ENCODE results near the gene RBM39.

RBM39 gene

GRCh38 chr20:35739294-35740163 is 2.5 kb downstream of the RBM39 start:
- Histone ChIP-seq H3K36me3 (replicated peaks) (peaks cover 72% of the 10 kb centered on the region), H3K27me3 (ENCODE audit: low read depth) (no peaks in the 10 kb centered on the region), H3K9me3 (no peaks in the 10 kb centered on the region), H3K4me3 (peak overlapping the region; percentile 92), H3K4me1 (peaks cover 40% of the 10 kb centered on the region)
- peak; percentile 47 for DNase-seq (ENCODE audit: low spot score in 2 of 2)
- in situ Hi-C loops (cut with MboI; ENCODE audit: low sequenced_read_pairs), result no loop called here

GRCh38 chr20:35738410-35739179 is 3.5 kb downstream of the RBM39 start:
- peaks cover 81% of the 10 kb centered on the region for H3K36me3 ChIP-seq (replicated peaks)
- no peak overlapping the region for H3K4me3 ChIP-seq
- H3K27me3 ChIP-seq (ENCODE audit: low read depth), result no peaks in the 10 kb centered on the region
- in situ Hi-C loops (cut with MboI; ENCODE audit: low sequenced_read_pairs), result no loop called here
- DNase-seq (ENCODE audit: low spot score in 2 of 2), result no peak
- H3K9me3 ChIP-seq, result no peaks in the 10 kb centered on the region
- H3K4me1 ChIP-seq, result peaks cover 36% of the 10 kb centered on the region

GRCh38 chr20:35737865-35738333 is 4.2 kb downstream of the RBM39 start:
- peaks cover 30% of the 10 kb centered on the region for H3K4me1 ChIP-seq
- H3K27me3 ChIP-seq (ENCODE audit: low read depth), result no peaks in the 10 kb centered on the region
- no peaks in the 10 kb centered on the region for H3K9me3 ChIP-seq
- in situ Hi-C loops (cut with MboI; ENCODE audit: low sequenced_read_pairs), result no loop called here
- no peak overlapping the region for H3K4me3 ChIP-seq
- H3K36me3 ChIP-seq (replicated peaks), result peaks cover 88% of the 10 kb centered on the region
- no peak for DNase-seq (ENCODE audit: low spot score in 2 of 2)

GRCh38 chr20:35735826-35736470 is 6.1 kb downstream of the RBM39 start:
- Histone ChIP-seq H3K9me3 (no peaks in the 10 kb centered on the region), H3K4me3 (no peak overlapping the region), H3K27me3 (ENCODE audit: low read depth) (no peaks in the 10 kb centered on the region), H3K36me3 (replicated peaks) (peaks cover 98% of the 10 kb centered on the region), H3K4me1 (peaks cover 39% of the 10 kb centered on the region)
- in situ Hi-C loops (cut with MboI; ENCODE audit: low sequenced_read_pairs), result no loop called here
- DNase-seq (ENCODE audit: low spot score in 2 of 2), result no peak

GRCh38 chr20:35734777-35735649 is 7.0 kb downstream of the RBM39 start:
- no peak for DNase-seq (ENCODE audit: low spot score in 2 of 2)
- Histone ChIP-seq H3K27me3 (ENCODE audit: low read depth) (no peaks in the 10 kb centered on the region), H3K36me3 (replicated peaks) (peaks cover 99% of the 10 kb centered on the region), H3K4me1 (peaks cover 39% of the 10 kb centered on the region), H3K4me3 (no peak overlapping the region), H3K9me3 (no peaks in the 10 kb centered on the region)
- in situ Hi-C loops (cut with MboI; ENCODE audit: low sequenced_read_pairs), result no loop called here

- in situ Hi-C loops (cut with MboI; ENCODE audit: low sequenced_read_pairs), result no loop called here
- Histone ChIP-seq H3K4me1 (peaks cover 33% of the 10 kb centered on the region), H3K36me3 (replicated peaks) (peaks cover 99% of the 10 kb centered on the region), H3K4me3 (no peak overlapping the region), H3K27me3 (ENCODE audit: low read depth) (no peaks in the 10 kb centered on the region), H3K9me3 (no peaks in the 10 kb centered on the region)
- no peak for DNase-seq (ENCODE audit: low spot score in 2 of 2)
These were observed 7.7 kb downstream of the RBM39 start for GRCh38 chr20:35734374-35734773.

GRCh38 chr20:35732644-35732982 is 9.4 kb downstream of the RBM39 start:
- H3K9me3 ChIP-seq, result no peaks in the 10 kb centered on the region
- in situ Hi-C loops (cut with MboI; ENCODE audit: low sequenced_read_pairs), result no loop called here
- H3K4me3 ChIP-seq, result no peak overlapping the region
- DNase-seq (ENCODE audit: low spot score in 2 of 2), result no peak
- peaks cover 100% of the 10 kb centered on the region for H3K36me3 ChIP-seq (replicated peaks)
- H3K4me1 ChIP-seq, result peaks cover 24% of the 10 kb centered on the region
- H3K27me3 ChIP-seq (ENCODE audit: low read depth), result no peaks in the 10 kb centered on the region

- H3K4me3 ChIP-seq, result no peak overlapping the region
- peaks cover 98% of the 10 kb centered on the region for H3K36me3 ChIP-seq (replicated peaks)
- no peaks in the 10 kb centered on the region for H3K9me3 ChIP-seq
- no peaks in the 10 kb centered on the region for H3K27me3 ChIP-seq (ENCODE audit: low read depth)
- H3K4me1 ChIP-seq, result peaks cover 24% of the 10 kb centered on the region
- no peak for DNase-seq (ENCODE audit: low spot score in 2 of 2)
- in situ Hi-C loops (cut with MboI; ENCODE audit: low sequenced_read_pairs), result no loop called here
These were observed 10.0 kb downstream of the RBM39 start for GRCh38 chr20:35731862-35732643.

GRCh38 chr20:35731469-35731788 is 10.6 kb downstream of the RBM39 start:
- DNase-seq (ENCODE audit: low spot score in 2 of 2), result no peak
- in situ Hi-C loops (cut with MboI; ENCODE audit: low sequenced_read_pairs), result no loop called here
- Histone ChIP-seq H3K4me3 (no peak overlapping the region), H3K36me3 (replicated peaks) (peaks cover 98% of the 10 kb centered on the region), H3K9me3 (no peaks in the 10 kb centered on the region), H3K27me3 (ENCODE audit: low read depth) (no peaks in the 10 kb centered on the region), H3K4me1 (peaks cover 23% of the 10 kb centered on the region)

- H3K4me1 ChIP-seq, result peaks cover 17% of the 10 kb centered on the region
- peaks cover 98% of the 10 kb centered on the region for H3K36me3 ChIP-seq (replicated peaks)
- H3K9me3 ChIP-seq, result no peaks in the 10 kb centered on the region
- no peak overlapping the region for H3K4me3 ChIP-seq
- in situ Hi-C loops (cut with MboI; ENCODE audit: low sequenced_read_pairs), result no loop called here
- H3K27me3 ChIP-seq (ENCODE audit: low read depth), result no peaks in the 10 kb centered on the region
- no peak for DNase-seq (ENCODE audit: low spot score in 2 of 2)
These were observed 11.2 kb downstream of the RBM39 start for GRCh38 chr20:35730583-35731468.

- in situ Hi-C loops (cut with MboI; ENCODE audit: low sequenced_read_pairs), result no loop called here
- no peak for DNase-seq (ENCODE audit: low spot score in 2 of 2)
These were observed 12.1 kb downstream of the RBM39 start for GRCh38 chr20:35729836-35730582.

More at GRCh38 chr20:35729836-35730582, 12.1 kb downstream of the RBM39 start:
- Histone ChIP-seq H3K27me3 (ENCODE audit: low read depth) (no peaks in the 10 kb centered on the region), H3K36me3 (replicated peaks) (peaks cover 98% of the 10 kb centered on the region), H3K9me3 (no peaks in the 10 kb centered on the region), H3K4me1 (peaks cover 15% of the 10 kb centered on the region), H3K4me3 (no peak overlapping the region)

All from HAP-1 (cell line).